ENCODE data around the gene DUSP18.

- TF ChIP-seq, protein P1, sequence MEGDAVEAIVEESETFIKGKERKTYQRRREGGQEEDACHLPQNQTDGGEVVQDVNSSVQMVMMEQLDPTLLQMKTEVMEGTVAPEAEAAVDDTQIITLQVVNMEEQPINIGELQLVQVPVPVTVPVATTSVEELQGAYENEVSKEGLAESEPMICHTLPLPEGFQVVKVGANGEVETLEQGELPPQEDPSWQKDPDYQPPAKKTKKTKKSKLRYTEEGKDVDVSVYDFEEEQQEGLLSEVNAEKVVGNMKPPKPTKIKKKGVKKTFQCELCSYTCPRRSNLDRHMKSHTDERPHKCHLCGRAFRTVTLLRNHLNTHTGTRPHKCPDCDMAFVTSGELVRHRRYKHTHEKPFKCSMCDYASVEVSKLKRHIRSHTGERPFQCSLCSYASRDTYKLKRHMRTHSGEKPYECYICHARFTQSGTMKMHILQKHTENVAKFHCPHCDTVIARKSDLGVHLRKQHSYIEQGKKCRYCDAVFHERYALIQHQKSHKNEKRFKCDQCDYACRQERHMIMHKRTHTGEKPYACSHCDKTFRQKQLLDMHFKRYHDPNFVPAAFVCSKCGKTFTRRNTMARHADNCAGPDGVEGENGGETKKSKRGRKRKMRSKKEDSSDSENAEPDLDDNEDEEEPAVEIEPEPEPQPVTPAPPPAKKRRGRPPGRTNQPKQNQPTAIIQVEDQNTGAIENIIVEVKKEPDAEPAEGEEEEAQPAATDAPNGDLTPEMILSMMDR (IDR thresholded peaks at IDR 0.05) = no peak
- TF ChIP-seq SREBF2 (IDR thresholded peaks at IDR 0.05) (no peak), NR3C1 (IDR thresholded peaks at IDR 0.05) (no peak), BHLHE40 (IDR thresholded peaks at IDR 0.05; ENCODE audit: low read depth, low read length) (no peak), RCOR1 (IDR thresholded peaks at IDR 0.05; ENCODE audit: low read depth, low read length) (no peak), FOSB (CRISPR knock-in tag; IDR thresholded peaks at IDR 0.05) (no peak), CEBPB (IDR thresholded peaks at IDR 0.05) (no peak)
These were observed 26.5 kb upstream of the DUSP18 start for GRCh38 chr22:30694171-30694639.

Measured in A549 (cell line).